ENCODE data around the gene PRR15L.

GRCh38 chr17:47949946-47950345 is 7.7 kb downstream of the PRR15L start:
- TF ChIP-seq, protein P1, sequence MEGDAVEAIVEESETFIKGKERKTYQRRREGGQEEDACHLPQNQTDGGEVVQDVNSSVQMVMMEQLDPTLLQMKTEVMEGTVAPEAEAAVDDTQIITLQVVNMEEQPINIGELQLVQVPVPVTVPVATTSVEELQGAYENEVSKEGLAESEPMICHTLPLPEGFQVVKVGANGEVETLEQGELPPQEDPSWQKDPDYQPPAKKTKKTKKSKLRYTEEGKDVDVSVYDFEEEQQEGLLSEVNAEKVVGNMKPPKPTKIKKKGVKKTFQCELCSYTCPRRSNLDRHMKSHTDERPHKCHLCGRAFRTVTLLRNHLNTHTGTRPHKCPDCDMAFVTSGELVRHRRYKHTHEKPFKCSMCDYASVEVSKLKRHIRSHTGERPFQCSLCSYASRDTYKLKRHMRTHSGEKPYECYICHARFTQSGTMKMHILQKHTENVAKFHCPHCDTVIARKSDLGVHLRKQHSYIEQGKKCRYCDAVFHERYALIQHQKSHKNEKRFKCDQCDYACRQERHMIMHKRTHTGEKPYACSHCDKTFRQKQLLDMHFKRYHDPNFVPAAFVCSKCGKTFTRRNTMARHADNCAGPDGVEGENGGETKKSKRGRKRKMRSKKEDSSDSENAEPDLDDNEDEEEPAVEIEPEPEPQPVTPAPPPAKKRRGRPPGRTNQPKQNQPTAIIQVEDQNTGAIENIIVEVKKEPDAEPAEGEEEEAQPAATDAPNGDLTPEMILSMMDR (IDR thresholded peaks at IDR 0.05; ENCODE audit: poor library complexity), result no peak
- TF ChIP-seq EZH2phosphoT487 (IDR thresholded peaks at IDR 0.05; ENCODE audit: low read depth, severe bottlenecking, unreplicated experiment), result no peak
